CMK (cell line): Measurements from ENCODE around the gene SLCO1B1.

ENCODE experiments used
- DNase-seq: peaks from one replicate; pipeline ENCODE4 v3.0.0-alpha.2; 2010; ENCODE audit warnings: low read depth

Gene SLCO1B1

GRCh38 chr12:21221778-21222177, 90.8 kb downstream of the SLCO1B1 start:
- DNase-seq, result no peak

GRCh38 chr12:21223930-21224329, 92.9 kb downstream of the SLCO1B1 start:
- no peak for DNase-seq

- no peak for DNase-seq
Observed at GRCh38 chr12:21234395-21234794, 103.4 kb downstream of the SLCO1B1 start.

GRCh38 chr12:21239866-21240265, 108.9 kb downstream of the SLCO1B1 start:
- no peak for DNase-seq

GRCh38 chr12:21248679-21249078, 117.7 kb downstream of the SLCO1B1 start:
- no peak for DNase-seq

GRCh38 chr12:21252070-21252469, 121.1 kb downstream of the SLCO1B1 start:
- no peak for DNase-seq

GRCh38 chr12:21257172-21257571, 126.2 kb downstream of the SLCO1B1 start:
- no peak for DNase-seq

GRCh38 chr12:21264232-21264631, 133.2 kb downstream of the SLCO1B1 start:
- no peak for DNase-seq

GRCh38 chr12:21265932-21266331, 134.9 kb downstream of the SLCO1B1 start:
- no peak for DNase-seq

- DNase-seq, result no peak
Observed at GRCh38 chr12:21276826-21277225, 145.8 kb downstream of the SLCO1B1 start.
